Tibial artery (tissue), 4 donors: ENCODE results near the gene PFKFB4.

Source experiments
- DNase-seq, 2 donors: peaks; one replicate each; pipeline ENCODE4 v3.0.0-alpha.2; 2019
- H3K27ac ChIP-seq, 2 donors: fragments of 200-600 bp; sonication (generic) in 1 of 2; 1 replicate in 1 of 2; 2 replicates in 1 of 2; pipeline ENCODE4 v1.5.1; 2018 to 2019; ENCODE audit warnings: mild to moderate bottlenecking in 1 of 2
- H3K27me3 ChIP-seq, 2 donors: fragments of 200-600 bp; sonication (generic) in 1 of 2; one replicate each; pipeline versions ENCODE4 v1.5.1 to v1.6.0; 2016 to 2019
- H3K36me3 ChIP-seq, 3 donors: fragments of 200-600 bp; sonication (generic) in 2 of 3; one replicate each; pipeline ENCODE4 v1.5.1; 2016 to 2019; ENCODE audit warnings: mild to moderate bottlenecking in 2 of 3
- H3K4me1 ChIP-seq, 4 donors: fragments of 200-600 bp; sonication (generic) in 2 of 4; 1 replicate in 3 of 4; 2 replicates in 1 of 4; pipeline ENCODE4 v1.5.1; 2016 to 2019
- H3K4me3 ChIP-seq, 2 donors: fragments of 200-600 bp; sonication (generic) in 1 of 2; 1 replicate in 1 of 2; 2 replicates in 1 of 2; pipeline ENCODE4 v1.5.1; 2018 to 2019; ENCODE audit warnings: mild to moderate bottlenecking in 2 of 2
- H3K9me3 ChIP-seq, 3 donors: fragments of 200-600 bp; sonication (generic) in 1 of 3; one replicate each; pipeline ENCODE4 v1.5.1; 2016 to 2019
- intact Hi-C: fragments of 100-400 bp; cut with DNase I; formaldehyde crosslinking; loops from one replicate; pipeline ENCODE4 v1.15.0; 2023; ENCODE audit warnings: low total_unique reads
- TF ChIP-seq, protein P1 (sequence below), 2 experiments: fragments of 200-600 bp in 1 of 2; fragments of 450-650 bp in 1 of 2; IDR thresholded peaks; one replicate each; pipeline ENCODE4 v1.5.1; 2017 to 2019; ENCODE audit warnings: antibody characterized with exemption in 2 of 2, mild to moderate bottlenecking in 1 of 2, moderate library complexity in 1 of 2

PFKFB4 gene

DNA sequence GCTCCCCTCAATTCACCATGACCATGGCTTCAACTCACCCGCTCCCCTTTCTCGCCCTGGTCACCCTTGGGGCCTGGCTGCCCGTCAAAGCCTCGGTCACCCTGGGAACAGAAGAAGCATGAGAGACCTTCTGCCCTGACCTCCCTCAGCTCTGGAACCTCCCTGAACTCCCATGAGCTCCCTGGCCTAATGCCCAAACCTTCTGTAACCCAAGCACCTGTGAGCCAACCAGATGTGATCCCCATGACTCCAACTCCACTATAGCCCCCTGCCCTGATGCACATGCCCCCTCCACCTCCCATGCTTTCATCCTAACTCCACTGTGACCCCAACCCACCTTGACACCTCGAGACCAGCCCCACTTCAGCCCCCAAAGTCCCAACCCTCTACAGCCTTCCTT is 10.5 kb upstream of the PFKFB4 start:
- Histone ChIP-seq H3K36me3 (peaks cover 0 to 9% (median 0%) of the 10 kb centered on the region in 3 donors), H3K9me3 (no peaks in the 10 kb centered on the region), H3K4me3 (no peak overlapping the region), H3K27ac (no peak overlapping the region), H3K4me1 (peaks cover 0 to 5% (median 0%) of the 10 kb centered on the region in 4 donors), H3K27me3 (no peaks in the 10 kb centered on the region)
- intact Hi-C loops = no loop called here
- TF ChIP-seq, protein P1, sequence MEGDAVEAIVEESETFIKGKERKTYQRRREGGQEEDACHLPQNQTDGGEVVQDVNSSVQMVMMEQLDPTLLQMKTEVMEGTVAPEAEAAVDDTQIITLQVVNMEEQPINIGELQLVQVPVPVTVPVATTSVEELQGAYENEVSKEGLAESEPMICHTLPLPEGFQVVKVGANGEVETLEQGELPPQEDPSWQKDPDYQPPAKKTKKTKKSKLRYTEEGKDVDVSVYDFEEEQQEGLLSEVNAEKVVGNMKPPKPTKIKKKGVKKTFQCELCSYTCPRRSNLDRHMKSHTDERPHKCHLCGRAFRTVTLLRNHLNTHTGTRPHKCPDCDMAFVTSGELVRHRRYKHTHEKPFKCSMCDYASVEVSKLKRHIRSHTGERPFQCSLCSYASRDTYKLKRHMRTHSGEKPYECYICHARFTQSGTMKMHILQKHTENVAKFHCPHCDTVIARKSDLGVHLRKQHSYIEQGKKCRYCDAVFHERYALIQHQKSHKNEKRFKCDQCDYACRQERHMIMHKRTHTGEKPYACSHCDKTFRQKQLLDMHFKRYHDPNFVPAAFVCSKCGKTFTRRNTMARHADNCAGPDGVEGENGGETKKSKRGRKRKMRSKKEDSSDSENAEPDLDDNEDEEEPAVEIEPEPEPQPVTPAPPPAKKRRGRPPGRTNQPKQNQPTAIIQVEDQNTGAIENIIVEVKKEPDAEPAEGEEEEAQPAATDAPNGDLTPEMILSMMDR (IDR thresholded peaks at IDR 0.05) = no peak
- DNase-seq = no peak

DNA sequence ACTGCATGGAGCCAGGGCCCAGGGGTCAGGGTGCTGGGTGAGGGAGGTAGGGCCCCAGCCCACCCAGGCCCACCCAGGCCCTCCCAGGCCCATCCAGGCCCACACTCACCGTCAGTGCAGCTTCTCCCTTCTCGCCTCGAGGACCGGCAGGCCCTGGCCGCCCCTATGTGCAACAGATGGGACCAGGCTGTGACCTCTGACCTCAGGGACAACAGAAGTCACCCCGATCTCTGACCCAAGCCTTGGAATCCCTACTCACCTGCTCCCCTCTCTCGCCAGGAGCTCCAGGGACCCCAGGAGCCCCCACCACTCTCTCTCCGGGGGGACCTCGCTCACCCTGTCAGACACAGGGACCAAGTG is 9.8 kb upstream of the PFKFB4 start:
- intact Hi-C loops = no loop called here
- DNase-seq = no peak
- TF ChIP-seq, protein P1 (IDR thresholded peaks at IDR 0.05) = no peak
- H3K27ac ChIP-seq = no peak overlapping the region
- H3K36me3 ChIP-seq = peaks cover 0 to 2% (median 0%) of the 10 kb centered on the region in 3 donors
- peaks cover 0 to 7% (median under 1%) of the 10 kb centered on the region in 4 donors for H3K4me1 ChIP-seq
- H3K4me3 ChIP-seq = no peak overlapping the region
- H3K27me3 ChIP-seq = no peaks in the 10 kb centered on the region
- H3K9me3 ChIP-seq = no peaks in the 10 kb centered on the region

DNA sequence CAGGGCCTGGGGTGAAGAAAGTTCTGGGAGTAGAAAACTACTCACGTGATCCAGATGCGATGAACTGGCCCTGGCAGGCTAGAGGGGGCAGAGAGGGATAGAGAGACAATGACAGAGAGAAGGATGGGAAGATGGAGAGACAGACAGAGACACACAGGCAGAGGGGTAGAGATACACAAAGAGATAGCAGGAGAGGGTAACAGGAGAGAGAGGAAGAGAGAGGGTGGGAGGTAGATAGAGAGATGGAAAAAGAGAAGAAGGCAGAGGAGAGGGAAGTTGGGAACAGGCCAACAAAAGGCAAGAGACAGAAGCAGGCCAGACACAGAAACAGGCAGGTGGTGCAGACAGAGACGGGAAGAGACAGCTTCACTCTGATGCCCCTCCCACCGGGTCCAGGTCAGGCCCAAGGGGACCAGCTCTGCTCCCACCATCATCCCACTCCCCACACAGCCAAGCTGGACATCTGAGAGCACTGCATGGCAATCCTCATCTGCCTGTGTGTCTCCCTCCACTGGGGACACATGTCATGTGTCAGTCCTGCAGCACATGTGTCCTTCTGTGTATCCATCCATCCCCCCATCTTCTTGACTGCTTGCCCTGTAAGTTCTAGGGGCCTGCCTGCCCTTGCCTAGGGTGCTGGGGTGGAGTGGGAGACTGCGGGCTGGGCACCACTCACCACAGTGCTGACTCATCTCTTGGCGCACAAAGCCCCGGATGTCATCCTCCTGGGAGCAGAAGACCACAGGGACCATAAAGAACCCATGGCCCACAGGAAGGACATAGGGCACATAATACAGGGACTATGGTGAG is 9.2 kb upstream of the PFKFB4 start:
- H3K9me3 ChIP-seq = no peaks in the 10 kb centered on the region
- intact Hi-C loops = no loop called here
- TF ChIP-seq, protein P1 (IDR thresholded peaks at IDR 0.05) = no peak
- no peaks in the 10 kb centered on the region for H3K27me3 ChIP-seq
- DNase-seq = no peak
- no peak overlapping the region for H3K27ac ChIP-seq
- H3K36me3 ChIP-seq = no peaks in the 10 kb centered on the region
- no peak overlapping the region for H3K4me3 ChIP-seq
- peaks cover 0 to 12% (median 6%) of the 10 kb centered on the region in 4 donors for H3K4me1 ChIP-seq

DNA sequence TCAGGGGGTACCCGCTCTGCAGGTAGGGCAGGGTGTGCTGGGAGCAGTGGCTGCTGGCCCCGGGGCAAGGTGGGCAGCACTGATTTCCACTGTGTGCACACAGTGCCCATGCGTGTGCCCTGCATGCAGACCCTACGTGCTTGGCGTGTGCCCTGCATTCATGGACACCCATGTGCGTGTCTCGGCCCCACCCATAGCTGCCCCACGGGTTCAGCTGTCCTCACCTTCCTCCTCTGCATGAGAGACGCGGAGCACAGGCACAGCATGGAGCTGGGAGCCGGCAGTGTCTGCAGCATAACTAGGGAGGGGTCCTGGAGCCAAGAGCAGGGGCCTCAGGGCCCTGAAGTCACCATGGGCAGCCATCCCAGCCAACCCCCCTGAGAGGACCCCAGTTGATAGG is 8.6 kb upstream of the PFKFB4 start:
- Histone ChIP-seq H3K27me3 (no peaks in the 10 kb centered on the region), H3K4me1 (peaks cover 0 to 19% (median 10%) of the 10 kb centered on the region in 4 donors), H3K9me3 (no peaks in the 10 kb centered on the region), H3K36me3 (no peaks in the 10 kb centered on the region), H3K27ac (no peak overlapping the region), H3K4me3 (no peak overlapping the region)
- no peak for DNase-seq
- TF ChIP-seq, protein P1 (IDR thresholded peaks at IDR 0.05) = no peak
- intact Hi-C loops = no loop called here

GRCh38 chr3:48564667-48565066 is 8.1 kb upstream of the PFKFB4 start:
- DNase-seq = no peak
- Histone ChIP-seq H3K4me3 (no peak overlapping the region), H3K27ac (no peak overlapping the region), H3K4me1 (peaks cover 0 to 24% (median 15%) of the 10 kb centered on the region in 4 donors), H3K36me3 (no peaks in the 10 kb centered on the region), H3K27me3 (no peaks in the 10 kb centered on the region), H3K9me3 (no peaks in the 10 kb centered on the region)
- intact Hi-C loops = no loop called here
- TF ChIP-seq, protein P1 (IDR thresholded peaks at IDR 0.05) = no peak
